Glomerular endothelial cell (primary cell): ENCODE data around the gene GHRHR. TPM values are rescaled to one million over a fixed set of nuclear protein-coding genes. Genes with fewer than 3 reads are reported as not detected.

Experiments
- DNase-seq: peaks from one replicate; pipeline ENCODE4 v3.0.0-alpha.2; 2011; ENCODE audit warnings: low read depth, low spot score; ENCODE audit errors: extremely low read depth
- total RNA-seq: library from RNA; depleted of rRNA; stranded (reverse); fragments of >200 nt; gene quantifications from 2 replicates; pipeline ENCODE4 v1.2.3, GENCODE V29; 2015

The GHRHR gene
- total RNA-seq, 1 donor from 2014 or later = not detected

GRCh38 chr7:30927559-30927958 is 36.2 kb upstream of the GHRHR start:
- no peak for DNase-seq

GRCh38 chr7:30928254-30928872 is 35.4 kb upstream of the GHRHR start:
- no peak for DNase-seq

GRCh38 chr7:30929686-30930085 is 34.1 kb upstream of the GHRHR start:
- no peak for DNase-seq

GRCh38 chr7:30930621-30931020 is 33.1 kb upstream of the GHRHR start:
- no peak for DNase-seq

GRCh38 chr7:30931161-30931928 is 32.4 kb upstream of the GHRHR start:
- no peak for DNase-seq

- DNase-seq = no peak
Measured at GRCh38 chr7:30931929-30932540, 31.7 kb upstream of the GHRHR start.

DNA sequence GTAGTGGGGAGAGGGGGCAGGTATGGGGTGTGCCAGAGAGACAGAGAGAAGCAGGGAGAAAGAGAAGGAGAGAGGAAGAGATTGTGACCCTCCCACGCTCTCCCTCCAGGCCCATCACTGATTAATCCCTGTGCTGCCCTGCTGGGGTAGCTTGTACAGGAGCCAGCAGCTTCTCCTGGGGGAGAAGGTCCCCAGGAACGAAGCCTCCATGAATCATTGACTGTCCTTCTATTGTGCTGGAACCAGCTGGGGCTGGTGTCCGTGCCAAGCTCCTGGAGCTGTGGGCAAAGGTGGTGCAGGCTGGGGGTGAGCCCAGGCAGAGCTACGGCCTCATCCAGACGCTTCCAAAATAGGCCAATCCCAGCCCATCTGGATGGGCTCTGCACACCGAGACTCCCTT is 31.2 kb upstream of the GHRHR start:
- no peak for DNase-seq

GRCh38 chr7:30933124-30933974 is 30.4 kb upstream of the GHRHR start:
- DNase-seq = no peak

- no peak for DNase-seq
Measured at GRCh38 chr7:30934225-30934624, 29.5 kb upstream of the GHRHR start.

GRCh38 chr7:30934732-30935568 is 28.8 kb upstream of the GHRHR start:
- DNase-seq = no peak

GRCh38 chr7:30935569-30935877 is 28.2 kb upstream of the GHRHR start:
- no peak for DNase-seq

- DNase-seq = no peak
Measured at GRCh38 chr7:30936650-30937245, 27.0 kb upstream of the GHRHR start.

DNA sequence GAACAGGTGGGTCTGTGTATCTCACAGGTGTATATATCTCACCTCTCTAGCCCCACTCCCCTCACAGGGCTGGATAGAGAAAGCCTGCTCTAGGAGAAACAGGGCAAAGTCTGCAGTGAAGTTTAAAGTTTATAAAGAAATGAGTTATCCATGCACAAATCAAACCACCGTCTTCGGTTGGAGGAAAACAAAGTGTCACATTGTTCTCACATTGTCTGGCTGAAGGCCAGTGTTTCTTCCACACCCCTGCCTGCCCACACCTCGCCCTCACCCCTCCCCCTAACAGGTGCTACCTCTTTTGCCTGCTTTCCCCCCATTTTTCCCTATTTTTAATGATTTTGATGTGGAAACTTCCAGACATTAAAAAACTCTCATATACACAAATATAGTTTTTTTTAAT is 26.3 kb upstream of the GHRHR start:
- no peak for DNase-seq

- peak; percentile 39 for DNase-seq
Measured at GRCh38 chr7:30938435-30939316, 25.1 kb upstream of the GHRHR start.

DNA sequence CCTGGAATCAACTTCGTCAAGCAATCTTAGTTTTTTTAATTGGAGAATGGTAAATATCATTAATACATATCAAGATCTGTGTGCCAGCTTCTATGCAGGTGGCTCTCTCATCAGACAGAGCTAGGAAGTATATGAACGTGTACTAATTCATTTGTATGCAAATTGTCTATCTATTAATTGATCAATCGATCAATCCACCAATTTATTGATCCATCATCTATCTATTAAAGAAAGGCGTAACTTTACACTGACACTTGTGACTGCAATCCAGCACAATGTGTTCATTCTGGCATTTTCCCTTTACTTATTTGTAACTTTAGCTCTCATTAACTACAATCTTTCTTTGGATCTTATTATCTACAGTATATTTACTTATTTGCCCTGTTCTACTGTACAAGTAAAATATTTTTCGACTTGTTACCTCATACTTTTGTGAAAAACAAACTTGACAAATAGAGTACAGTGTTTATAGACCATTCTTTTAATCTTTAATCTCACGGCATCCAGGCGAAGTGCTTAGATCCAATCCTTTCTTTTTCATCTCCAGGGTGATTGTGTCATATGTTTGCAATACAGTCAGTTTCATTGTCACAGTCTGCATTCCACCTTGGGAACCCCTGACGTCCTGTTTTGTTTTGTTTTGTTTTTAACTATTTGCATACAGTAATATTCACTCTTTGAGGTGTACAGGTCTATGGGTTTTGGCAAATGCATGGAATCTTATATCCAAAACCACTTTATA is 22.0 kb upstream of the GHRHR start:
- no peak for DNase-seq

- no peak for DNase-seq
Measured at GRCh38 chr7:30950197-30950596, 13.6 kb upstream of the GHRHR start.

DNA sequence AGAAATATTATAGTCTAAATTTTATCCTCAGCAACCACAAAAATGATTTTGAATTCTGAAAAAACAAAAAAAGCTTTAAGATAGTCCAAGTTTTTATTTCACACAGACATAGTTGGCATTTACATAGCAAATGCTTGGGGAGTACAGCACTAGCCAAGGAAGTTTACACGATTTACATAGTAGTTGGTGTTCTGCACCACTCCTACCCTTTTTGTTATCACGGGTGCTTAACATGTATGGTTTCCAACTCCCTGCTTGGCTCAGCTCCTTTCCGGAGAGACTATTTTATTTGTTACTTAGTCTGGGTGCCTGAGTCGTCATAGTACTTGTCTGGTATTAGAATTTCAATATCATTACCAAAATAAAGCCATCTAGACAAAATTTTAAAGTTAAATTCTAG is 8.8 kb upstream of the GHRHR start:
- no peak for DNase-seq

DNA sequence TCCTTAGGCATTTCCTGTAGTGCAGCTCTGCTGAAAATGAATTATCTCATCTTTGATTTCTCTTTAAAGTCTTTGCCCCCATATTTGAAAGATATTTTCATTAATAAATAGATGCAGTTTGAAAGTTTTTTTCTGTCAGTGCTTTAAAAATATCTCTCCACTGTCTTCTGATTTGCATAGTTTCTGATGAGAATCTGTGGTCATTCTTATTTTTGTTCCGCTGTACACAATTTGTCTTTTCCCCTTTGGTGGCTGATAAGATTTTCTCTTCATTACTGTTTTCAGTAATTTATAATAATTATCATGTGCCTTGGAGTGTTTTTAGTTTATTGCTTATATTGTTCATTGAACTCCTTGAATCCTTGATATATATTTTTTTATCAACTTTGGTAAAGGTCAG is 7.0 kb upstream of the GHRHR start:
- DNase-seq = no peak
